Pancreas (tissue), 10 donors: ENCODE results near the gene PTPRU. TPM values are rescaled to one million over a fixed set of nuclear protein-coding genes. Genes with fewer than 3 reads are reported as not detected.
"Not testable (repeated sequence)": the region's sequence is repeated elsewhere in the genome, so short reads cannot be mapped to it uniquely, and the experiment has no call there.

Experiments
- ATAC-seq, 4 donors: fragments of 200-7000 bp; cut with Tn5 transposase; one replicate each; pipeline versions ENCODE4 v1.8.0 to v1.9.1; 2020; ENCODE audit warnings: mild to moderate bottlenecking in 4 of 4, moderate library complexity in 4 of 4
- DNase-seq, 6 donors: peaks; one replicate each; pipeline ENCODE4 v3.0.0-alpha.2; 2020
- FAIRE-seq: peaks from 2 replicates; lab custom pipeline; 2012; peaks lifted over from hg19 to GRCh38; lab: Jason Lieb, UNC
- H3K27ac ChIP-seq, 4 donors: fragments of 200-600 bp; sonication (generic); 1 replicate in 3 of 4; 2 replicates in 1 of 4; pipeline versions ENCODE4 v1.5.0 to v1.8.0; 2020
- H3K27me3 ChIP-seq, 4 donors: fragments of 200-600 bp; one replicate each; pipeline ENCODE4 v1.8.0; 2021
- H3K36me3 ChIP-seq, 3 donors: fragments of 200-600 bp; sonication (generic) in 1 of 3; one replicate each; pipeline versions ENCODE4 v1.5.0 to v1.8.0; 2020 to 2021
- H3K4me1 ChIP-seq, 3 donors: fragments of 200-600 bp; one replicate each; pipeline ENCODE4 v1.8.0; 2021
- H3K4me3 ChIP-seq, 4 donors: fragments of 200-600 bp; sonication (generic) in 2 of 4; one replicate each; pipeline versions ENCODE4 v1.5.0 to v1.8.0; 2020 to 2021
- H3K9me3 ChIP-seq, 4 donors: fragments of 200-600 bp; one replicate each; pipeline ENCODE4 v1.8.0; 2021
- WGBS, 2 donors: extraction: QIAGEN DNeasy Blood & Tissue Kit; methylation state at CpG; one replicate each; pipeline ENCODE4 v1.1.7; 2013; 5-methylcytosine and 5-hydroxymethylcytosine counted together
- intact Hi-C, 3 donors: fragments of 100-400 bp; cut with DNase I; formaldehyde crosslinking; loops; one replicate each; pipeline versions ENCODE4 v1.11.1 to v1.14.2; 2022
- polyA plus RNA-seq, 2 donors: library from polyadenylated mRNA; stranded (reverse); fragments of 200-250 nt; gene quantifications; one replicate each; pipeline ENCODE4 v1.2.3, GENCODE V29; 2013
- total RNA-seq, 6 donors: library from RNA; stranded (reverse); fragmentation: NEBNext Ultra II Directional in 4 of 6; extraction: Animal tissue kit (Norgen Biotek cat#: 25700) in 4 of 6; gene quantifications; one replicate each; pipeline versions ENCODE4 v1.2.1 to v1.2.4, GENCODE V29; 2021 to 2023
- TF ChIP-seq, protein P1 (sequence below), 4 donors: fragments of 200-600 bp; sonication (generic) in 3 of 4; IDR thresholded peaks; one replicate each; pipeline versions ENCODE4 v1.5.0 to v1.8.0; 2021; ENCODE audit warnings: antibody characterized with exemption in 4 of 4
- donor health status: healthy with polysubstance abuse.
- donor health status: DM: no; HTN: no; CAD: no; lungs with moderate emphysema.
- donor health status: DM: no; HTN: no; CAD: no.
- donor health status: control.
- donor health status: control.
- donor health status: Bipolar disorder and iron deficiency.
- donor health status: DM: yes; HTN: yes; CAD: no.
- donor health status: DM: no; HTN: no; CAD: no.
- donor health status: DM: no; HTN: no; CAD: no.
- donor health status: DM: yes; HTN: yes; CAD: no.

PTPRU gene
- total and polyA plus RNA-seq, 8 donors = 12.3 to 20.9 (median 15.2) TPM

DNA sequence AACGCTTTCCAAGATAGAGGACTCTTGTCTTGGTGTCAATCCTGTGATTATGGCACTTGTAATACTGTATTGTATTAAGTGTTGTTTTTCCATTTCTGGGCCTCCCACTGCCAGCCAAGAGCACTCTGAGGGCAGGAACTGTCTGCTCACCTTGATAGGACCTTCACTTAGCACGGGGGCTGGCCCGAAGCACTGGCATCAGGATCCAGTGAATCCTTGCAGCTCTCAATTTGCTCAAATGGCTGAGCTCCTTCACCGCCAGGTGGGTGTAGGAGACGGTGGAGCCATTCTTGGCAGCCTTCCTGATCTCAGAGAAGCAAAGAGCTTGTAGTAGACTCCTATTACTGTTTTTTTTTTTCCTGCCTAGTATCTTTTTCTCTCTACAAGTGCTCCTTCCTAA lies 23.3 kb upstream of the PTPRU start:
- intact Hi-C loops = no loop called here
- FAIRE-seq (no peak), DNase-seq (no peak), ATAC-seq (no peak)
- TF ChIP-seq, protein P1, sequence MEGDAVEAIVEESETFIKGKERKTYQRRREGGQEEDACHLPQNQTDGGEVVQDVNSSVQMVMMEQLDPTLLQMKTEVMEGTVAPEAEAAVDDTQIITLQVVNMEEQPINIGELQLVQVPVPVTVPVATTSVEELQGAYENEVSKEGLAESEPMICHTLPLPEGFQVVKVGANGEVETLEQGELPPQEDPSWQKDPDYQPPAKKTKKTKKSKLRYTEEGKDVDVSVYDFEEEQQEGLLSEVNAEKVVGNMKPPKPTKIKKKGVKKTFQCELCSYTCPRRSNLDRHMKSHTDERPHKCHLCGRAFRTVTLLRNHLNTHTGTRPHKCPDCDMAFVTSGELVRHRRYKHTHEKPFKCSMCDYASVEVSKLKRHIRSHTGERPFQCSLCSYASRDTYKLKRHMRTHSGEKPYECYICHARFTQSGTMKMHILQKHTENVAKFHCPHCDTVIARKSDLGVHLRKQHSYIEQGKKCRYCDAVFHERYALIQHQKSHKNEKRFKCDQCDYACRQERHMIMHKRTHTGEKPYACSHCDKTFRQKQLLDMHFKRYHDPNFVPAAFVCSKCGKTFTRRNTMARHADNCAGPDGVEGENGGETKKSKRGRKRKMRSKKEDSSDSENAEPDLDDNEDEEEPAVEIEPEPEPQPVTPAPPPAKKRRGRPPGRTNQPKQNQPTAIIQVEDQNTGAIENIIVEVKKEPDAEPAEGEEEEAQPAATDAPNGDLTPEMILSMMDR (IDR thresholded peaks at IDR 0.05) = no peak
- WGBS, 2 donors = 94 to 97% methylated on average over 5 of the region's 5 CpGs
- Histone ChIP-seq H3K27ac (no peak overlapping the region), H3K36me3 (peaks cover 0 to 25% (median 0%) of the 10 kb centered on the region in 3 donors), H3K4me1 (no peaks in the 10 kb centered on the region), H3K27me3 (no peaks in the 10 kb centered on the region), H3K9me3 (no peaks in the 10 kb centered on the region), H3K4me3 (no peak overlapping the region)

DNA sequence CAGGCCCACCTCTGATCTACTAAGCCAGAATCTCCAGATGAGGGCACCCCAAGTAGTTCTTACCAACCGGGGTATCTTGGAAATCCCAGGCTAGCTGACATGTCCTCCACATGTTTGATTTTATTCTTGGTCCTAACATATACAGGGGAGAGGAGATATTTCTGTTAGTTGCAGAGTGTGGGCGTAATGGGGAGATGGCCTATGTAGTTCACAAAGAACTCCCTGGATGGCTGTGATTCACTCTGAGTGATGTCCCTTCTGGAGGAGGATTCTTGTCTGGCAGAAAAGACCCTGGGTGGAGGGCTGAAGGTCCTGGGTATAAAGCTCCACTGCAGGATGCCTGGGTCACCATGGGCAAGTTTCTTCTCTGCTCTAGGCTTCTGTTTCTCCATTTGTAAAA lies 18.7 kb upstream of the PTPRU start:
- no peak for DNase-seq
- H3K27ac ChIP-seq = no peak overlapping the region
- H3K27me3 ChIP-seq = no peaks in the 10 kb centered on the region
- H3K36me3 ChIP-seq = peaks cover 0 to 24% (median 0%) of the 10 kb centered on the region in 3 donors
- WGBS, 2 donors = 89% methylated on average over 2 of the region's 2 CpGs
- no peaks in the 10 kb centered on the region for H3K4me1 ChIP-seq
- H3K9me3 ChIP-seq = no peaks in the 10 kb centered on the region
- TF ChIP-seq, protein P1 (IDR thresholded peaks at IDR 0.05) = no peak
- intact Hi-C loops = no loop called here
- no peak for FAIRE-seq
- no peak overlapping the region for H3K4me3 ChIP-seq
- no peak for ATAC-seq

DNA sequence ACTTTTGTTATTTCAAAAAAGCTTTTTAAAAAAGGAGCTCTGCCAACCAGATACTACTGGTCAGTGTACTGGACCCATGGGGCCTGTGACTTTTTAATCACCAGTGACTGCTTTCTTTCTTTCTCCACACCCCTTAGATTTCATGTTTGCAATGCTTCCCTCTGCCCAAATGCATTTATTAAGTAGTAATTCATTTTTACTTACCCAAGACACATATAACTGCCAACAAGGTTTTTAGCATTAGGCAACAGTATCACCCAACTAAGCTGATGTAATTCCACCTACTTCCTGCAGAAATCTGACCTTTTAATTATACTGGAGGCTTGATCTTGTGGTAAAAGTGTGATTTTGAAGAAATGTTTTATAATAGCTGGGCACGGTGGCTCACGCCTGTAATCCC lies 18.1 kb upstream of the PTPRU start:
- no peak overlapping the region for H3K4me3 ChIP-seq
- H3K36me3 ChIP-seq = peaks cover 0 to 18% (median 0%) of the 10 kb centered on the region in 3 donors
- TF ChIP-seq, protein P1 (IDR thresholded peaks at IDR 0.05) = no peak
- no peaks in the 10 kb centered on the region for H3K4me1 ChIP-seq
- intact Hi-C loops = no loop called here
- no peak for DNase-seq
- ATAC-seq = no peak
- 60 to 80% methylated on average over 2 of the region's 2 CpGs for WGBS, 2 donors
- no peaks in the 10 kb centered on the region for H3K27me3 ChIP-seq
- no peaks in the 10 kb centered on the region for H3K9me3 ChIP-seq
- H3K27ac ChIP-seq = no peak overlapping the region
- FAIRE-seq = no peak

DNA sequence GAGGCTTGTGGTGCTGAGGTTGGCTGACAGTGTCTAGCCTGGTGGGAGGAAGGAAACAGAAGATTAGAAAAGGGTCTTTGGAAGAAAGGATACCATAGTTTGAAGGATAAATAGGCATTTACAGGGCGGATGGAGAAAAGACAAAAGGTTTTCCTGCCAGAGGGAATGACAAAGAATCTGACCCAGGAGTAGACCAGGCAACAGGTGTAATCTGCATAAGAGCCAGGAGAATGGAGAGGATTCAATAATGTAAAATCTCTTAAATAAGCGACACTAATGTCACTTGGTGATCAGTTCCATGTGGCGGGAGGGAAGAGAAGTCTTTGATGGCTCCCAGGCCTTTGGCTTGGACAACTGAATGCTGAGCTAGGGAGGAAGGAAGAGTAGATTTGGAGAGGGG lies 15.0 kb upstream of the PTPRU start:
- WGBS, 2 donors = 90 to 96% methylated on average over 3 of the region's 3 CpGs
- H3K4me1 ChIP-seq = no peaks in the 10 kb centered on the region
- H3K27ac ChIP-seq = no peak overlapping the region
- intact Hi-C loops = no loop called here
- H3K4me3 ChIP-seq = no peak overlapping the region
- no peak for ATAC-seq
- no peak for FAIRE-seq
- H3K9me3 ChIP-seq = no peaks in the 10 kb centered on the region
- TF ChIP-seq, protein P1 (IDR thresholded peaks at IDR 0.05) = no peak
- no peak for DNase-seq
- H3K36me3 ChIP-seq = no peaks in the 10 kb centered on the region
- H3K27me3 ChIP-seq = no peaks in the 10 kb centered on the region

DNA sequence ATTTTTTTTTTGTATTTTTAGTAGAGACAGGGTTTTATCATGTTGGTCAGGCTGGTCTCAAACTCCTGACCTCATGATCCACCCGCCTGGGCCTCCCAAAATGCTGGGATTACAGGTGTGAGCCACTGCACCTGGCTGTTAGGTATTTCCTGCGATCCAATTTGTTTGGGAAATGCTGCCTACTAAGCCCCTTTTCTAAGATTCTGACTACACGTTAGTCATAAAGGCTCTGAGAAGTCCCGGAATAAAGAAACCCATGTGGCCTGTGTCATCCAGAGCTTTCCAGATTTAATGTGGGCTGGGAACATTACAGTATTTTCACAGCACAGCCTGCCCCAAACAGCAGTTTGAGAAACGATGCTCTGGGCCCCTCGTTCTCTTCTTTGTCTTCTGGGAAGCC lies 14.1 kb upstream of the PTPRU start:
- FAIRE-seq, H3K27me3 ChIP-seq, H3K4me1 ChIP-seq, H3K36me3 ChIP-seq, intact Hi-C loops, H3K4me3 ChIP-seq, H3K9me3 ChIP-seq, H3K27ac ChIP-seq, ATAC-seq, DNase-seq: not testable (repeated sequence)
- WGBS, 2 donors = 85 to 91% methylated on average over 6 of the region's 6 CpGs
